Activated CD8-positive, alpha-beta T cell treated with anti-CD3 and anti-CD28 coated beads for 36 hours (primary cell): ENCODE measurements around the gene C19orf25. TPM values are rescaled to one million over a fixed set of nuclear protein-coding genes. Genes with fewer than 3 reads are reported as not detected.

Experiments used
- ATAC-seq: fragments of 200-7000 bp; cut with Tn5 transposase; one replicate; pipeline ENCODE4 v1.10.0; 2021; ENCODE audit warnings: mild to moderate bottlenecking, moderate library complexity
- CTCF ChIA-PET: fragments of 350-600 bp; sonication (Branson Sonifier 250); formaldehyde crosslinking; loops from one replicate; lab custom pipeline; 2021; ENCODE audit warnings: antibody characterized with exemption; lab: Charles Lee
- POLR2A ChIA-PET: fragments of 350-600 bp; sonication (Branson Sonifier 250); formaldehyde crosslinking; loops from one replicate; lab custom pipeline; 2021; ENCODE audit warnings: antibody characterized with exemption; lab: Charles Lee
- DNase-seq: peaks from one replicate; pipeline ENCODE4 v3.0.0-alpha.2; 2020
- H3K27ac Mint-ChIP-seq: one replicate; pipeline ENCODE4 v1.8.0; 2021; ENCODE audit warnings: mild to moderate bottlenecking, mixed read lengths
- H3K27me3 Mint-ChIP-seq: one replicate; pipeline ENCODE4 v1.8.0; 2021; ENCODE audit warnings: mixed read lengths
- H3K36me3 Mint-ChIP-seq: one replicate; pipeline ENCODE4 v1.8.0; 2021; ENCODE audit warnings: low read depth, mixed read lengths
- H3K4me1 Mint-ChIP-seq: one replicate; pipeline ENCODE4 v1.8.0; 2021; ENCODE audit warnings: low read depth, mixed read lengths
- H3K4me3 Mint-ChIP-seq: one replicate; pipeline ENCODE4 v1.8.0; 2021; ENCODE audit warnings: mild to moderate bottlenecking, moderate library complexity, mixed read lengths
- H3K9me3 Mint-ChIP-seq: one replicate; pipeline ENCODE4 v1.8.0; 2021; ENCODE audit warnings: mixed read lengths
- intact Hi-C: fragments of 100-400 bp; cut with micrococcal nuclease; formaldehyde crosslinking; loops from one replicate; pipeline ENCODE4 v1.10.0; 2022
- total RNA-seq, 2 experiments: library from RNA; stranded (reverse); gene quantifications; one replicate each; pipeline ENCODE4 v1.2.3, GENCODE V29; 2021
- TF ChIP-seq, protein P1 (sequence below): fragments of 200-600 bp; IDR thresholded peaks from one replicate; pipeline ENCODE4 v1.8.0; 2022; ENCODE audit warnings: antibody characterized with exemption, mild to moderate bottlenecking

Gene C19orf25
- total RNA-seq, 2 experiments from 2014 or later, result 21.3 to 21.5 TPM

DNA sequence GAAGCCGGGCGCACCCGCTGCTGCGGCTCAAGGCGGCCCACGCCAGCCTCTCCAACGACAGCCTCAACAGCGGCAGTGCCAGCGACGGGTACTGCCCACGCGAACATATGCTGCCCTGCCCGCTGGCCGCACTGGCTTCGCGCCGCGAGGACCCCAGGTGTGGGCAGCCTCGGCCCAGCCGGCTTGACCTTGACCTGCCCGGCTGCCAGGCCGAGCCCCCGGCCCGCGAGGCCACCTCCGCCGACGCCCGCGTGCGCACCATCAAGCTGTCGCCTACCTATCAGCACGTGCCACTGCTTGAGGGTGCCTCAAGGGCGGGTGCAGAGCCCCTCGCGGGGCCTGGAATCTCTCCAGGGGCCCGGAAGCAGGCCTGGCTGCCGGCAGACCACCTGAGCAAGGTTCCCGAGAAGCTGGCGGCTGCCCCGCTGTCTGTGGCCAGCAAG, 13.0 kb downstream of the C19orf25 start:
- POLR2A ChIA-PET, result interaction anchor here (0.7 to 1.4 kb wide), 8 partner anchors 8 to 124 kb away, joined by 3 to 6 read pairs (median 3); partner anchors contain the start of gene PLK5
- Mint-ChIP-seq H3K27ac (no peak overlapping the region), H3K4me3 (no peak overlapping the region), H3K4me1 (peaks cover 3% of the 10 kb centered on the region), H3K27me3 (peaks cover 6% of the 10 kb centered on the region), H3K36me3 (no peaks in the 10 kb centered on the region), H3K9me3 (no peaks in the 10 kb centered on the region)
- DNase-seq (no peak), ATAC-seq (no peak)
- CTCF ChIA-PET, result interaction anchor here (0.7 to 1.7 kb wide), 8 partner anchors 8 to 281 kb away, joined by 3 to 13 read pairs (median 3); no protein-coding TSS in a partner anchor
- TF ChIP-seq, protein P1, sequence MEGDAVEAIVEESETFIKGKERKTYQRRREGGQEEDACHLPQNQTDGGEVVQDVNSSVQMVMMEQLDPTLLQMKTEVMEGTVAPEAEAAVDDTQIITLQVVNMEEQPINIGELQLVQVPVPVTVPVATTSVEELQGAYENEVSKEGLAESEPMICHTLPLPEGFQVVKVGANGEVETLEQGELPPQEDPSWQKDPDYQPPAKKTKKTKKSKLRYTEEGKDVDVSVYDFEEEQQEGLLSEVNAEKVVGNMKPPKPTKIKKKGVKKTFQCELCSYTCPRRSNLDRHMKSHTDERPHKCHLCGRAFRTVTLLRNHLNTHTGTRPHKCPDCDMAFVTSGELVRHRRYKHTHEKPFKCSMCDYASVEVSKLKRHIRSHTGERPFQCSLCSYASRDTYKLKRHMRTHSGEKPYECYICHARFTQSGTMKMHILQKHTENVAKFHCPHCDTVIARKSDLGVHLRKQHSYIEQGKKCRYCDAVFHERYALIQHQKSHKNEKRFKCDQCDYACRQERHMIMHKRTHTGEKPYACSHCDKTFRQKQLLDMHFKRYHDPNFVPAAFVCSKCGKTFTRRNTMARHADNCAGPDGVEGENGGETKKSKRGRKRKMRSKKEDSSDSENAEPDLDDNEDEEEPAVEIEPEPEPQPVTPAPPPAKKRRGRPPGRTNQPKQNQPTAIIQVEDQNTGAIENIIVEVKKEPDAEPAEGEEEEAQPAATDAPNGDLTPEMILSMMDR, result peak; percentile 28
- intact Hi-C loops, result no loop called here

DNA sequence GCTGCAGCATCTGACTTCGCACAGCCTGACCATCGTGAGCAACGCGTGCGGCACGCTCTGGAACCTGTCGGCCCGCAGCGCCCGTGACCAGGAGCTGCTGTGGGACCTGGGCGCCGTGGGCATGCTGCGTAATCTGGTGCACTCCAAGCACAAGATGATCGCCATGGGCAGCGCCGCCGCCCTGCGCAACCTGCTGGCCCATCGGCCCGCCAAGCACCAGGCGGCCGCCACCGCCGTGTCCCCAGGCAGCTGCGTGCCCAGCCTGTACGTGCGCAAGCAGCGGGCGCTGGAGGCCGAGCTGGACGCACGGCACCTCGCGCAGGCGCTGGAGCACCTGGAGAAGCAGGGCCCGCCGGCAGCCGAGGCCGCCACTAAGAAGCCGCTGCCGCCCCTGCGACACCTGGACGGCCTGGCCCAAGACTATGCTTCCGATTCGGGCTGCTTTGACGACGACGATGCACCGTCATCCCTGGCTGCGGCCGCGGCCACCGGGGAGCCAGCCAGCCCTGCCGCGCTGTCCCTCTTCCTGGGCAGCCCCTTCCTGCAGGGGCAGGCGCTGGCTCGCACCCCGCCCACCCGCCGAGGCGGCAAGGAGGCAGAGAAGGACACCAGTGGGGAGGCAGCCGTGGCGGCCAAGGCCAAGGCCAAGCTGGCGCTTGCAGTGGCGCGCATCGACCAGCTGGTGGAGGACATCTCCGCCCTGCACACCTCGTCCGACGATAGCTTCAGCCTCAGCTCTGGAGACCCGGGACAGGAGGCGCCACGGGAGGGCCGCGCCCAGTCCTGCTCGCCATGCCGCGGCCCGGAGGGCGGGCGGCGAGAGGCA, 13.6 kb downstream of the C19orf25 start:
- TF ChIP-seq, protein P1, result peak; percentile 50
- intact Hi-C loops, result no loop called here
- Mint-ChIP-seq H3K9me3 (no peaks in the 10 kb centered on the region), H3K36me3 (no peaks in the 10 kb centered on the region), H3K4me3 (no peak overlapping the region), H3K27me3 (peaks cover 5% of the 10 kb centered on the region), H3K4me1 (peaks cover 3% of the 10 kb centered on the region), H3K27ac (no peak overlapping the region)
- CTCF ChIA-PET, result interaction anchor here (0.7 to 1.7 kb wide), 8 partner anchors 8 to 281 kb away, joined by 3 to 13 read pairs (median 3); no protein-coding TSS in a partner anchor
- DNase-seq (peak; percentile 56), ATAC-seq (peak; percentile 52)
- POLR2A ChIA-PET, result interaction anchor here (0.7 to 1.4 kb wide), 7 partner anchors 7 to 124 kb away, joined by 3 to 6 read pairs (median 3); partner anchors contain the start of gene PLK5

DNA sequence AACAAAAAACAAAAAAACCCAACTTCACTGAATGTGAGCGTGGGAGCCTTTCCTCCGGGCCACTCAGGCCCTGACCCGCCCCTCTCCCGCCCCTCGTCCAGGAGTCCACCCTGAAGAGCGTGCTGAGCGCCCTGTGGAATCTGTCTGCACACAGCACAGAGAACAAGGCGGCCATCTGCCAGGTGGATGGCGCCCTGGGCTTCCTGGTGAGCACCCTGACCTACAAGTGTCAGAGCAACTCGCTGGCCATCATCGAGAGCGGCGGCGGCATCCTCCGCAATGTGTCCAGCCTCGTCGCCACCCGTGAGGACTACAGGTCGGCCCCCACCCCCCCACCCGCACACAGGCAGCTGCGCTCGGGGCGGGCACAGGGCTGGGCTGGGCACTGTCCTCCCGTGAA, 17.2 kb downstream of the C19orf25 start:
- ChIA-PET POLR2A (interaction anchor here (0.9 kb wide), 1 partner anchor 11 kb away, joined by 3 read pairs; no protein-coding TSS in a partner anchor), CTCF (no interaction called here)
- no peak overlapping the region for H3K4me3 Mint-ChIP-seq
- peaks cover 14% of the 10 kb centered on the region for H3K27me3 Mint-ChIP-seq
- H3K9me3 Mint-ChIP-seq, result no peaks in the 10 kb centered on the region
- intact Hi-C loops, result no loop called here
- no peak overlapping the region for H3K27ac Mint-ChIP-seq
- ATAC-seq (no peak), DNase-seq (no peak)
- TF ChIP-seq, protein P1, result no peak
- no peaks in the 10 kb centered on the region for H3K36me3 Mint-ChIP-seq
- H3K4me1 Mint-ChIP-seq, result peaks cover 2% of the 10 kb centered on the region

DNA sequence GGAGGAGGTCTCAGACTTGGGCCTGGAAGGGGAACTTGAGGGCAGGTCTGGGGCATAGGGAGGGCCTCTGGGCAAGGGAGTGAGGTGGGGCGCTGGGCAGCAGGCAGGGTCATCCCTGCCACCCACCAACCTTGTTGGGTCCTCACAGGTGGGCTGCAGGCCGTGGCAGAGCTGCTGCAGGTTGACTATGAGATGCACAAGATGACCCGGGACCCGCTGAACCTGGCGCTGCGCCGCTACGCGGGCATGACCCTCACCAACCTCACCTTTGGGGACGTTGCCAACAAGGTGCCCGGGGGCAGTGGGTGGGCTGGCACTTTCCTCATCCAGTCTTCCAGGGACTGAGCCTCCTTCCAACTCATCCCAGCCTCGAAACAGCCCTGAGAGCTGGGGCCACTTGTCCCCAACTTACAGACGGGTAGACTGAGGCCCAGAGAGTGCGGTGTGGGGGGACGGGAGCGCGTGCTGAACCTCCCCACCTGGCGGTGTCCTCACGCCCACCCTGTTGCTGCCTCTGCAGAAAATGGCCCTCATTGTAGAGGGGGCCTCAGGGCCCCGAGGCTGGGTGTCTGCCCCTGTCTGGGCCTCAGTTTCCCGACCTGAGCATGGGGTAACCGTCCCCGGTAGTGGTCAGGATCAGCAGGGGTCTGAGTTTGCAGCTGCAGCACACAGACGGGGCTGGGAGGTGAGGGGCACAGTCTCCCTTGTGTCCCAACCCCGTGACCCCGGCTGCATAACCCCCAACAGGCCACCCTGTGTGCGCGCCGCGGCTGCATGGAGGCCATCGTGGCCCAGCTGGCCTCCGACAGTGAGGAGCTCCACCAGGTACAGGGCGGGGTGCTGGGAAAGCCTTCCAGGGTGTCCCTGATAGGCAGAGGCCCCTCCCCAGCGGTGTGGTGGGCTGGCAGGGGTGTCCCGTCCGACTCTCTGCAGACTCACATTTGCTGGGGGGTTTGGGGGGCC, 18.7 kb downstream of the C19orf25 start:
- intact Hi-C loops, result no loop called here

More for the DNA sequence above, 18.7 kb downstream of the C19orf25 start:
- H3K4me1 Mint-ChIP-seq, result peaks cover 8% of the 10 kb centered on the region
- peaks cover 18% of the 10 kb centered on the region for H3K27me3 Mint-ChIP-seq
- ChIA-PET CTCF (no interaction called here), POLR2A (interaction anchor here (1.1 kb wide), 1 partner anchor 22 kb away, joined by 3 read pairs; no protein-coding TSS in a partner anchor)
- no peak overlapping the region for H3K4me3 Mint-ChIP-seq
- DNase-seq, result no peak
- H3K27ac Mint-ChIP-seq, result no peak overlapping the region
- TF ChIP-seq, protein P1, result no peak
- no peaks in the 10 kb centered on the region for H3K36me3 Mint-ChIP-seq
- ATAC-seq, result no peak
- no peaks in the 10 kb centered on the region for H3K9me3 Mint-ChIP-seq
